Heart left ventricle (tissue), 13 donors: ENCODE results near the gene TAF6L.

Experiments
- CTCF ChIP-seq, 12 donors: fragments of 200-600 bp; sonication (generic) in 4 of 12; IDR thresholded peaks; one replicate each; pipeline versions ENCODE4 v1.5.0 to v1.8.0; 2018 to 2022; ENCODE audit warnings: antibody characterized with exemption in 12 of 12, mild to moderate bottlenecking in 5 of 12
- POLR2A ChIP-seq, 2 donors: fragments of 450-650 bp; IDR thresholded peaks; one replicate each; pipeline ENCODE4 v1.6.1; 2017; ENCODE audit warnings: antibody characterized with exemption in 2 of 2, mild to moderate bottlenecking in 2 of 2, moderate library complexity in 2 of 2
- donor health status: ischemic (EF 13 %, LVEDD 7.1; RV severe dilation, severe dysfunction).
- donor health status: DM: no; HTN: yes; CAD: no.
- donor health status: DM: no; HTN: no; CAD: no.
- donor health status: ischemic (EF 25% LVEDD 6.9; RV normal size, moderate dysfunction).
- donor health status: ischemic (EF 25% LVEDD 5.7; RV mildly dilated, moderate dysfunction).
- donor health status: ischemic (EF 35%, LVEDD 5.7; RV mildly dilated, moderate dysfunction).
- donor health status: nonischemic (EF 11% LVEDD 7.7; RV severe dilation, severe dysfunction).
- donor health status: DM: yes; HTN: yes; CAD: no.
- donor health status: PGD.
- donor health status: ischemic (EF 29% LVEDD 5.4; RV normal size, mild dysfunction).
- donor health status: nonischemic (EF 23%, LVEDD 6.1; RV moderate dilation, normal function).

GRCh38 chr11:62792202-62792575 is 21.0 kb downstream of the TAF6L start:
- TF ChIP-seq POLR2A (IDR thresholded peaks at IDR 0.05): no peak
- no peak for TF ChIP-seq CTCF (IDR thresholded peaks at IDR 0.05)
